Cortex of kidney (tissue), 1 donor: ENCODE data around the gene FAM20A.
"Not testable (repeated sequence)": the region's sequence is repeated elsewhere in the genome, so short reads cannot be mapped to it uniquely, and the experiment has no call there.

Source experiments
- DNase-seq: peaks from one replicate; lab custom pipeline; 2025; lab: John Stamatoyannopoulos, UW

FAM20A gene

GRCh38 chr17:68564415-68565111 is 36.6 kb downstream of the FAM20A start:
- DNase-seq, result no peak

GRCh38 chr17:68562736-68563135 is 38.4 kb downstream of the FAM20A start:
- DNase-seq, result no peak

- DNase-seq, result no peak
Measured at GRCh38 chr17:68560966-68561720, 40.0 kb downstream of the FAM20A start.

GRCh38 chr17:68559316-68559715 is 41.9 kb downstream of the FAM20A start:
- DNase-seq, result no peak

- DNase-seq, result no peak
Measured at GRCh38 chr17:68556551-68556950, 44.6 kb downstream of the FAM20A start.

- DNase-seq, result no peak
Measured at GRCh38 chr17:68544111-68544915, 56.9 kb downstream of the FAM20A start.

- DNase-seq, result no peak
Measured at GRCh38 chr17:68542698-68543463, 58.3 kb downstream of the FAM20A start.

- DNase-seq, result no peak
Measured at GRCh38 chr17:68541816-68542215, 59.4 kb downstream of the FAM20A start.

GRCh38 chr17:68540981-68541380 is 60.2 kb downstream of the FAM20A start:
- DNase-seq, result no peak

GRCh38 chr17:68539548-68540467 is 61.4 kb downstream of the FAM20A start:
- DNase-seq, result no peak

GRCh38 chr17:68535922-68536321 is 65.2 kb downstream of the FAM20A start:
- no peak for DNase-seq

- no peak for DNase-seq
Measured at GRCh38 chr17:68534695-68535088, 66.5 kb downstream of the FAM20A start.

- no peak for DNase-seq
Measured at GRCh38 chr17:68533887-68534694, 67.1 kb downstream of the FAM20A start.

- DNase-seq, result no peak
Measured at GRCh38 chr17:68532826-68533225, 68.3 kb downstream of the FAM20A start.

GRCh38 chr17:68531252-68531651 is 69.9 kb downstream of the FAM20A start:
- no peak for DNase-seq

- DNase-seq, result no peak
Measured at GRCh38 chr17:68527314-68527713, 73.9 kb downstream of the FAM20A start.

- DNase-seq, result no peak
Measured at GRCh38 chr17:68526548-68526947, 74.6 kb downstream of the FAM20A start.

GRCh38 chr17:68522266-68522665 is 78.9 kb downstream of the FAM20A start:
- no peak for DNase-seq

GRCh38 chr17:68519911-68520310 is 81.3 kb downstream of the FAM20A start:
- DNase-seq, result no peak

GRCh38 chr17:68519051-68519450 is 82.1 kb downstream of the FAM20A start:
- DNase-seq, result not testable (repeated sequence)
